22Rv1 (cell line): ENCODE measurements around the gene SCN5A.

Source experiments
- H3K27ac ChIP-seq: fragments of 450-650 bp; 2 replicates; pipeline ENCODE4 v1.5.1; 2017
- ZFX ChIP-seq: fragments of 450-650 bp; IDR thresholded peaks from 2 replicates; pipeline ENCODE4 v1.6.1; 2017; ENCODE audit warnings: antibody characterized with exemption, borderline replicate concordance
- TF ChIP-seq, protein P1 (sequence below): fragments of 450-650 bp; IDR thresholded peaks from 2 replicates; pipeline ENCODE4 v1.5.1; 2017; ENCODE audit warnings: mild to moderate bottlenecking

Gene SCN5A

DNA sequence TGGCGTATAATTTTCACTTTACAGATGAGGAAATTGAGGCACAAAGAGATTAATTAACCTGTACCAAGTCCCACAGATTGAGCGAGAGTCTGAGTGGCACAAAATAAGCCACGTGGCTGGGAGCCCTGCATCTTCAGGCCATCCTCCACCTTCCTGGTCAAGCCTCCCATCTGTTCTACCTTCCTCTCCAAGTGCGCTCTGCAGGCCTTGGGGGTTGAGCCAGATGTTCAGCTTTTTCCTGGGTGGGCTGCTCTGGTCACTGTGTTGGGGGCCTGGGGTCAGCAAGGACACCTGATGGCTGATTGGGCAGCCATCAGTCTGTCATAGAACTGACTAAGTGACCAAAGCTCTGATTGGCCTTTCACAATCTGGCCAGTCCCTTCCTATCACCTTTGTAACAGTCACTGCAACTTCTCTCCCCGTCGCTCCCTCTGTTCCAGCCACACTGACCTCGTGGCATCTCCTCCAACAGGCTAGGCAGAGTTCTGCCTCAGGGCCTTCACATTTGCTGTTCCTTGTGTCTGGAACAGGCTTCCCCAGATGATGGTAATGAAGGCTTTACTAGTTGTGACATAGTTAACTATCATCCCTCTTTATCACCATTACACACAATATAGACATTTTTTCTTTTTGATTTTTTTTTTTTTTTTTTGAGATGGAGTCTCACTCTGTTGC, 46.8 kb downstream of the SCN5A start:
- no peak for TF ChIP-seq ZFX
- TF ChIP-seq, protein P1, sequence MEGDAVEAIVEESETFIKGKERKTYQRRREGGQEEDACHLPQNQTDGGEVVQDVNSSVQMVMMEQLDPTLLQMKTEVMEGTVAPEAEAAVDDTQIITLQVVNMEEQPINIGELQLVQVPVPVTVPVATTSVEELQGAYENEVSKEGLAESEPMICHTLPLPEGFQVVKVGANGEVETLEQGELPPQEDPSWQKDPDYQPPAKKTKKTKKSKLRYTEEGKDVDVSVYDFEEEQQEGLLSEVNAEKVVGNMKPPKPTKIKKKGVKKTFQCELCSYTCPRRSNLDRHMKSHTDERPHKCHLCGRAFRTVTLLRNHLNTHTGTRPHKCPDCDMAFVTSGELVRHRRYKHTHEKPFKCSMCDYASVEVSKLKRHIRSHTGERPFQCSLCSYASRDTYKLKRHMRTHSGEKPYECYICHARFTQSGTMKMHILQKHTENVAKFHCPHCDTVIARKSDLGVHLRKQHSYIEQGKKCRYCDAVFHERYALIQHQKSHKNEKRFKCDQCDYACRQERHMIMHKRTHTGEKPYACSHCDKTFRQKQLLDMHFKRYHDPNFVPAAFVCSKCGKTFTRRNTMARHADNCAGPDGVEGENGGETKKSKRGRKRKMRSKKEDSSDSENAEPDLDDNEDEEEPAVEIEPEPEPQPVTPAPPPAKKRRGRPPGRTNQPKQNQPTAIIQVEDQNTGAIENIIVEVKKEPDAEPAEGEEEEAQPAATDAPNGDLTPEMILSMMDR: no peak
- no peak overlapping the region for H3K27ac ChIP-seq

DNA sequence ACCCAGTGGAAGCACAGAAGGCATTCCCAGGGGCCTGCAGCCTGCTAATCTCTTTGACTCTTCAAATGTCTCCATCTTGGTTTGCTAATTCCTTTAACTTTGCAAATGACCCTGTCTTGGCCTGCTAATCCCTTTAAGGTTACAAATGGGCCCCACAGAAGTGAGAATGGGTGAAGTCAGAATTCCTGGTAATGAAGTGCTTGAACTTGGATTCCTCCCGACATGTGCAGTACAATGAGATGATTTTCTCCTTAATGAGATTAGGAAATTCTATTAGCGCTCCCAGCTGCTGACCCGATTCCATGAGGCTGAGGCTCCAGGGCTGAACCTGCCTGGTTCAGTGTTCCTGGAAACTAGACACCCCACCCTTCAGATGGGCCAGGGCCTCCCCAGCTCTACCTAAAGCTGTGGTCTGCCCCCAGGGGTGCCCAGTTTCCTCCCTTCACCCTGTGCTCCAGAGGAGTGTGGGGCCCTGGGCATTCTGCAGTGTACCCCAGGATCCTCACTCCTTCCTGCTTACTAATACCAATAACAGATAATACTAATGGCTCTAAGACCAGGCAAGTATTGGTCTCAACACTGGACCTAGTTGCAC, 47.4 kb downstream of the SCN5A start:
- TF ChIP-seq, protein P1: no peak
- H3K27ac ChIP-seq: no peak overlapping the region

DNA sequence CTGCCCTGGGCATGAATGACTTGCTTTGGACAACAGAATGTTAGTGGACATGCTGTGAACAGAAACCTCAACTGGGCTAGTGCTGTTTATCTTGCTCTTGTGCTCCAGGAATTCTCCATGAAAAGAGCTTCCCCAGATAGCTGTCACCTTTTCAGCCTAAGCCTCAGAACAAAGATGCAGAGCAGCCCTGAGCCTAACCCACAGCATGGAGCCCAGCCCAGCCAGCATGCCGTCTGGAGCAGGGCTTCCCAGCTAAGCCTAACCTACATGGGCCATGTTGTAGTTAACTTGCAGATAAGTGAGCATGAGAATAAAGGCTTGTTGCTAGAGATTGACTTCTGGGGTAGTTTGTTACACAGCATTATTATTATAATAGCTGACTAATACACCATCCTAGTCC, 48.9 kb downstream of the SCN5A start:
- TF ChIP-seq ZFX: no peak
- TF ChIP-seq, protein P1: no peak
- no peak overlapping the region for H3K27ac ChIP-seq

DNA sequence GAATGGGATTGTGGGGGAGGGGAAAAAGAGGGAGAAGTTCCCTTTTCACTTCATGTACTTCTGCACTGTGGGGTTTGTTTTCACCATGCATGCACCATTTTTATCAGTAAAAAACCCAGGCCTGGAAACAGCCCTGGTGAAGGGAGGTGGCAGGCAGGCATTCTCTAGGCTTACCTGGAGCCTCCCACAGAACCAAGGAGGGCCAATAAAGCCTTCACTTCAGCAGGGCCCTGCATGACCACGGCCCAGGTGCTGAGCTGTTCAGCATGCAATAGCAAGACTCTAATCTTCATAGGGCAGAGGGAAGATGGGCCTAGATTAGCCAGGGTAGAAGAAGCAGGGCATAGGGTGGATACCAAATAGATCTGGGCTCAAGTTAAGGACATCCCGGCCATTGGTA, 49.6 kb downstream of the SCN5A start:
- TF ChIP-seq ZFX: no peak
- TF ChIP-seq, protein P1: no peak
- no peak overlapping the region for H3K27ac ChIP-seq

DNA sequence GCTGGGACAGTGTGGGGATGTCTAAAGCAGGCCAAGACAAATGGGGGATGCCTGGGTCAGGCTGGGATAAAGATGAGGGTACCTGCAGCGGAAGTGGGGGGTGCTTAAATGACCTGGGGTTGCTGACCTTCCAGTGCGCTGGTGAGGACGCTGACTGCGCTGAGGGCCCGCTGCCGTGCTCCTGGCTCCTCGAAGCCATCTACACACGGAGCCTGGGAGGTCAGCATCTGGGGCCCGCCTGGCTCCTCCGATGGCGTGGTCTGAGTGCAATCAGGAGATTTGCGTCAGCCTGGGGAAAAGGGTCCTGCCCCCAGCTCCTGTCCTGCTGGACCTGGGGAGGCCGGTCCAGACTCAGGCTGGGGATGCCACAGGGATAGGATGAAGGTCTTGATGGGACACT, 50.7 kb downstream of the SCN5A start:
- H3K27ac ChIP-seq: no peak overlapping the region
- TF ChIP-seq, protein P1: no peak
- TF ChIP-seq ZFX: no peak

DNA sequence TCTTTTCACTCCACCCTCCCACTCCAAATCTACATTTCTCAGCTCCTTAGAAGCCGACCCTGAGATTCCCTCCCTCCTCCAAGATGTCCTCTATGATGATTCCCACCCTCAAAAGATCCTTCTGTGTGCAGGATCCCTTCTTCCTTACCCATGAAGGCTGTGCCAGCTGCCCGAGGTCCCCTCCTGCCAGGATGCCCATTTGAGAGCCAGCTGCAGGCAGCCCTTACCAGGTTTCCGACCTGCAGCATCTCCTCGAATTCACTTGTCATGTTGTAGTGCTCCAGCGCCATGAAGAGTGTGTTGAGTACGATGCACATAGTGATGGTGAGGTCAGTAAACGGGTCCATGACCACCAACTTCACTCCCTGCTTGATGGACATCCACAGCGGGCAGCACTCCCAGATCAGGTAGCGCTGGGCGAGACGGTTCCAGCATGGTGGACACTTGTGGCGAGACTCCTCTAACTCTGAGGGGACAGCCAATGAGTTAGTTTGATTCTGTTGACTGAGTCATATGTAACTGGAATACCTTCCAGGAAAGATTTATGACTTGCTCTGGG, 51.9 kb downstream of the SCN5A start:
- TF ChIP-seq ZFX: no peak

DNA sequence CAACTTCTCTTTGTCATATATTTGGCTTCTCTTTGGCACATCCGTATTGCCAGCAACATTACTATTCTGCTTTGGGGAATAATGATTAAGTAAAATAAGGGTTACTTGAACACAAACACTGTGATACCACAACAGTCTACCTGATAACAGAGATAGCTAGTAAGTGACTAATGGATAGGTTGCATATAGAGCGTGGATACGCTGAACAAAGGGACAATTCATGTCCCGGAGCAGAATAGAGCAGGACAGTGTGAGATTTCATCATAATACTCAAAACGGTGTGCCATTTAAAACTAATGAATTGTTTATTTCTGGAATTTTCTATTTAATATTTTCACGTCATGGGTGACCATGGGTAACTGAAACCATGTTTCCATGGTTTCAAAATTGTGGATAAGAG, 54.1 kb downstream of the SCN5A start:
- no peak overlapping the region for H3K27ac ChIP-seq
- TF ChIP-seq, protein P1: no peak
- no peak for TF ChIP-seq ZFX

More for the DNA sequence above, 51.9 kb downstream of the SCN5A start:
- no peak overlapping the region for H3K27ac ChIP-seq
